ENCODE results near the gene LDLRAD4. TPM values are rescaled to one million over a fixed set of nuclear protein-coding genes. Genes with fewer than 3 reads are reported as not detected.
A peak's percentile ranks its signal among the peaks of the same experiment; 100 is the strongest.

Gene LDLRAD4
- total RNA-seq, 4 donors from 2014 or later = 20.4 to 40.4 (median 35.3) TPM

- Histone ChIP-seq H3K36me3 (no peaks in the 10 kb centered on the region), H3K4me3 (peak overlapping the region; percentile 15 to 44 (median 34)), H3K4me1 (peaks cover 92 to 100% (median 99%) of the 10 kb centered on the region in 4 donors), H3K27me3 (no peaks in the 10 kb centered on the region), H3K9me3 (no peaks in the 10 kb centered on the region), H3K27ac (replicated peaks in 1 of 4) (peak overlapping the region; percentile 71 to 85 (median 81))
- 44% methylated on average over 15 of the region's 23 CpGs for WGBS
- TF ChIP-seq EP300 (IDR thresholded peaks at IDR 0.05) (no peak), CTCF (IDR thresholded peaks at IDR 0.05) (no peak), POLR2AphosphoS5 (IDR thresholded peaks at IDR 0.05) (no peak)
- intact Hi-C loops (cut with DNase I) = no loop called here
- no peak for DNase-seq (ENCODE audit: extremely low spot score)
Measured at GRCh38 chr18:13266218-13267100, 47.9 kb downstream of the LDLRAD4 start.

- TF ChIP-seq POLR2AphosphoS5 (IDR thresholded peaks at IDR 0.05) = no peak
- no peak for TF ChIP-seq POLR2A (IDR thresholded peaks at IDR 0.05; ENCODE audit: low read depth)
- no peak for TF ChIP-seq EP300 (IDR thresholded peaks at IDR 0.05)
- no peak for TF ChIP-seq CTCF (IDR thresholded peaks at IDR 0.05)
- no peaks in the 10 kb centered on the region for H3K9me3 ChIP-seq
- DNase-seq (ENCODE audit: extremely low spot score) = no peak
- no peaks in the 10 kb centered on the region for H3K27me3 ChIP-seq
- peaks cover 94 to 100% (median 99%) of the 10 kb centered on the region in 4 donors for H3K4me1 ChIP-seq
- WGBS = 58% methylated on average over 7 of the region's 7 CpGs
- intact Hi-C loops (cut with DNase I) = no loop called here
- peak overlapping the region; percentile 71 to 85 (median 81) for H3K27ac ChIP-seq (replicated peaks in 1 of 4)
- peak overlapping the region in 1 of 4 donors; percentile 2 for H3K4me3 ChIP-seq
- H3K36me3 ChIP-seq = no peaks in the 10 kb centered on the region
Measured at GRCh38 chr18:13267431-13267873, 48.9 kb downstream of the LDLRAD4 start.

- WGBS = 24% methylated on average over 9 of the region's 9 CpGs
- H3K4me1 ChIP-seq = peaks cover 97 to 100% (median 98%) of the 10 kb centered on the region in 4 donors
- intact Hi-C loops (cut with DNase I) = no loop called here
- H3K27ac ChIP-seq (replicated peaks in 1 of 4) = peak overlapping the region; percentile 71 to 85 (median 81)
- no peaks in the 10 kb centered on the region for H3K36me3 ChIP-seq
- TF ChIP-seq CTCF (IDR thresholded peaks at IDR 0.05) (no peak), POLR2AphosphoS5 (IDR thresholded peaks at IDR 0.05) (peak; percentile 29 to 37), POLR2A (IDR thresholded peaks at IDR 0.05; ENCODE audit: low read depth) (no peak)
- no peaks in the 10 kb centered on the region for H3K9me3 ChIP-seq
- no peaks in the 10 kb centered on the region for H3K27me3 ChIP-seq
- DNase-seq (ENCODE audit: extremely low spot score) = no peak
- H3K4me3 ChIP-seq = peak overlapping the region in 2 of 4 donors; percentile 15 to 18
Measured at GRCh38 chr18:13268158-13269012, 49.8 kb downstream of the LDLRAD4 start.

- WGBS = 16% methylated on average over 1 of the region's 1 CpG
- peak overlapping the region; percentile 71 to 85 (median 81) for H3K27ac ChIP-seq (replicated peaks in 1 of 4)
- H3K4me3 ChIP-seq = peak overlapping the region in 1 of 4 donors; percentile 15
- no peak for TF ChIP-seq EP300 (IDR thresholded peaks at IDR 0.05)
- peaks cover 95 to 100% (median 98%) of the 10 kb centered on the region in 4 donors for H3K4me1 ChIP-seq
- no peak for DNase-seq (ENCODE audit: extremely low spot score)
- no peaks in the 10 kb centered on the region for H3K27me3 ChIP-seq
- intact Hi-C loops (cut with DNase I) = no loop called here
- no peaks in the 10 kb centered on the region for H3K9me3 ChIP-seq
- no peaks in the 10 kb centered on the region for H3K36me3 ChIP-seq
Measured at GRCh38 chr18:13269013-13269280, 50.4 kb downstream of the LDLRAD4 start.

- DNase-seq (ENCODE audit: extremely low spot score) = no peak
- intact Hi-C loops (cut with DNase I) = no loop called here
- Histone ChIP-seq H3K36me3 (no peaks in the 10 kb centered on the region), H3K27me3 (no peaks in the 10 kb centered on the region), H3K4me1 (peaks cover 89 to 100% (median 98%) of the 10 kb centered on the region in 4 donors), H3K9me3 (no peaks in the 10 kb centered on the region), H3K27ac (replicated peaks in 1 of 4) (peak overlapping the region; percentile 71 to 85 (median 81)), H3K4me3 (no peak overlapping the region)
- 27% methylated on average over 10 of the region's 10 CpGs for WGBS
- no peak for TF ChIP-seq CTCF (IDR thresholded peaks at IDR 0.05)
- peak in 1 of 2 donors; percentile 72 for TF ChIP-seq POLR2AphosphoS5 (IDR thresholded peaks at IDR 0.05)
- no peak for TF ChIP-seq POLR2A (IDR thresholded peaks at IDR 0.05; ENCODE audit: low read depth)
- no peak for TF ChIP-seq EP300 (IDR thresholded peaks at IDR 0.05)
Measured at GRCh38 chr18:13269521-13270011, 51.0 kb downstream of the LDLRAD4 start.
